ENCODE results near the gene GLUD2. TPM values are rescaled to one million over a fixed set of nuclear protein-coding genes. Genes with fewer than 3 reads are reported as not detected.

Gene GLUD2
- total and polyA plus RNA-seq, 12 donors: 0.56 to 6.9 (median 3.8) TPM

- H3K27me3 ChIP-seq: no peaks in the 10 kb centered on the region
- intact Hi-C loops (cut with DNase I): no loop called here
Observed at GRCh38 chrX:121013897-121014455, 33.4 kb upstream of the GLUD2 start.

DNA sequence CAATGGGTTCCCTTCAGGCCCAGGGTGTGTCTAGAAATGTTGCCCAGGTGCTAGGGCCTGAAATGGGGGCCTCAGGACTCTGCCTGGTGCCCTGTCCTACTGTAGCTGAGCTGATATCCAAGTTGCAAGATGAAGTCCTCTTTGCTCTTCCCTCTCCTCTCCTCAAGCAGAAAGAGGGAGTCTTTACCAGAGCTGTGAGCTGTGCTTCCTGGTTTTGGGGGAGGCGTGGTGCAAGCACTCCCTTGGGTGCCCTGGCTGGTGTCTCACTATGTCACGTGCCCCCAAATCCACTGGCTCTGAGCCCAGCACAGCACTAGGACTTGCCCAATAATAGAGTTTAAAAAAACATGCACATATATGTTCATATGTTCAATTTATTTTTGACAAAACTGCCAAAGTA lies 32.6 kb upstream of the GLUD2 start:
- no peak for TF ChIP-seq POLR2A (IDR thresholded peaks at IDR 0.05)
- TF ChIP-seq CTCF (IDR thresholded peaks at IDR 0.05): no peak
- Histone ChIP-seq H3K4me1 (replicated peaks in 1 of 2) (no peaks in the 10 kb centered on the region), H3K36me3 (replicated peaks in 1 of 2) (no peaks in the 10 kb centered on the region), H3K27ac (no peak overlapping the region), H3K27me3 (no peaks in the 10 kb centered on the region), H3K9me3 (replicated peaks in 1 of 3) (no peaks in the 10 kb centered on the region), H3K4me3 (no peak overlapping the region)
- intact Hi-C loops (cut with DNase I): no loop called here
- no peak for DNase-seq
- 74 to 93% (median 88%) methylated on average over 2 of the region's 2 CpGs; no CpG with 5 or more reads in 1 of the 4 donors for WGBS, 4 donors

More at GRCh38 chrX:121013897-121014455, 33.4 kb upstream of the GLUD2 start:
- Histone ChIP-seq H3K4me1 (replicated peaks in 1 of 2) (no peaks in the 10 kb centered on the region), H3K4me3 (no peak overlapping the region), H3K36me3 (replicated peaks in 1 of 2) (no peaks in the 10 kb centered on the region), H3K9me3 (replicated peaks in 1 of 3) (no peaks in the 10 kb centered on the region), H3K27ac (no peak overlapping the region)
- no peak for DNase-seq
- no peak for TF ChIP-seq CTCF (IDR thresholded peaks at IDR 0.05)
- no peak for TF ChIP-seq POLR2A (IDR thresholded peaks at IDR 0.05)

- DNase-seq: no peak
- Histone ChIP-seq H3K4me1 (replicated peaks in 1 of 2) (no peaks in the 10 kb centered on the region), H3K36me3 (replicated peaks in 1 of 2) (no peaks in the 10 kb centered on the region), H3K4me3 (no peak overlapping the region), H3K9me3 (replicated peaks in 1 of 3) (no peaks in the 10 kb centered on the region), H3K27ac (no peak overlapping the region), H3K27me3 (peaks cover 9% of the 10 kb centered on the region)
- TF ChIP-seq POLR2A (IDR thresholded peaks at IDR 0.05) (no peak), CTCF (IDR thresholded peaks at IDR 0.05) (no peak)
- WGBS, 4 donors: 25 to 41% (median 27%) methylated on average over 1 of the region's 1 CpG
- intact Hi-C loops (cut with DNase I): no loop called here
Observed at GRCh38 chrX:121028419-121028818, 19.0 kb upstream of the GLUD2 start.

DNA sequence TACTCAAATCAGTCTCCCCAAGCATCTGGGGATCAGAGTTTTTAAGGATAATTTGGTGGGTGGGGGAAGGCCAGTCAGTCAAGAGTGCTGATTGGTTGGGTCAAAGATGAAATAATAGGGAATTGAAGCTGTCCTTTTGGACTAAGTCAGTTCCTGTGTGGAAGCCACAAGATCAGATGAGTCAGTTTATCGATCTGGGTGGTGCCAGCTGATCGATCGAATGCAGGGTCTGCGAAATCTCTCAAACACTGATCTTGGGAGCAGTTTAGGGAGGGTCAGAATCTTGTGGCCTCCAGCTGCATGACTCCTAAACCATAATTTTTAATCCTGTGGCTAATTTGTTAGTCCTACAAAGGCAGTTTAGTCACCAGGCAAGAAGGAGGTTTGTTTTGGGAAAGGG lies 17.3 kb upstream of the GLUD2 start:
- H3K4me1 ChIP-seq (replicated peaks in 1 of 2): no peaks in the 10 kb centered on the region
- intact Hi-C loops (cut with DNase I): no loop called here
- WGBS, 4 donors: 86 to 97% (median 90%) methylated on average over 1 to 4 of the region's 4 CpGs
- TF ChIP-seq CTCF (IDR thresholded peaks at IDR 0.05) (no peak), POLR2A (IDR thresholded peaks at IDR 0.05) (no peak)
- no peaks in the 10 kb centered on the region for H3K36me3 ChIP-seq (replicated peaks in 1 of 2)
- H3K27ac ChIP-seq: no peak overlapping the region
- peaks cover 14% of the 10 kb centered on the region for H3K27me3 ChIP-seq
- H3K4me3 ChIP-seq: no peak overlapping the region
- H3K9me3 ChIP-seq (replicated peaks in 1 of 3): no peaks in the 10 kb centered on the region
- DNase-seq: no peak
